Stomach (tissue), 9 donors: ENCODE data around the gene IL10RA. TPM values are rescaled to one million over a fixed set of nuclear protein-coding genes. Genes with fewer than 3 reads are reported as not detected.
A peak's percentile ranks its signal among the peaks of the same experiment; 100 is the strongest.

ENCODE experiments used
- DNase-seq, 2 donors: peaks; one replicate each; pipeline versions ENCODE4 v3.0.0 to v3.0.0-alpha.2; 2013 to 2019
- H3K27ac ChIP-seq, 5 donors: fragments of 200-600 bp in 4 of 5; sonication (generic) in 4 of 5; one replicate each; pipeline ENCODE4 v1.5.1; 2013 to 2019; ENCODE audit warnings: mild to moderate bottlenecking in 1 of 5, moderate library complexity in 1 of 5
- H3K27me3 ChIP-seq, 3 donors: fragments of 200-600 bp; sonication (generic); one replicate each; pipeline ENCODE4 v1.5.1; 2017 to 2019; ENCODE audit warnings: mixed run types in 1 of 3
- H3K36me3 ChIP-seq, 4 donors: fragments of 200-600 bp; sonication (generic); 1 replicate in 3 of 4; 2 replicates in 1 of 4; pipeline ENCODE4 v1.5.1; 2016 to 2019
- H3K4me1 ChIP-seq, 4 donors: fragments of 200-600 bp; sonication (generic); one replicate each; pipeline ENCODE4 v1.5.1; 2016 to 2019
- H3K4me3 ChIP-seq, 4 donors: fragments of 200-600 bp; sonication (generic) in 3 of 4; one replicate each; pipeline ENCODE4 v1.5.1; 2016 to 2019; ENCODE audit warnings: mild to moderate bottlenecking in 1 of 4
- H3K9me3 ChIP-seq, 4 donors: fragments of 200-600 bp; sonication (generic); one replicate each; pipeline ENCODE4 v1.5.1; 2016 to 2019
- CTCF ChIP-seq, 7 experiments: fragments of 450-650 bp in 4 of 7; fragments of 200-600 bp in 3 of 7; sonication (generic) in 3 of 7; IDR thresholded peaks; one replicate each; pipeline ENCODE4 v1.5.1; 2016 to 2019; ENCODE audit warnings: antibody characterized with exemption in 7 of 7, control low read depth in 2 of 7, mild to moderate bottlenecking in 1 of 7
- EP300 ChIP-seq: sonication (generic); formaldehyde crosslinking; IDR thresholded peaks from one replicate; pipeline ENCODE4 v1.6.1; 2017; ENCODE audit warnings: antibody characterized with exemption
- POLR2A ChIP-seq, 4 donors: fragments of 450-650 bp; IDR thresholded peaks; one replicate each; pipeline ENCODE4 v1.6.1; 2016; ENCODE audit warnings: antibody characterized with exemption in 4 of 4, control low read depth in 2 of 4, mild to moderate bottlenecking in 1 of 4, moderate library complexity in 1 of 4
- POLR2AphosphoS5 ChIP-seq, 3 donors: sonication (generic); formaldehyde crosslinking; IDR thresholded peaks; one replicate each; pipeline ENCODE4 v1.6.1; 2016; ENCODE audit warnings: antibody characterized with exemption in 3 of 3
- WGBS, 5 donors: extraction: QIAGEN DNeasy Blood & Tissue Kit in 3 of 5; methylation state at CpG; one replicate each; pipeline versions ENCODE4 v1.1.5 to v1.1.7; 2013 to 2018; 5-methylcytosine and 5-hydroxymethylcytosine counted together
- intact Hi-C: fragments of 100-400 bp; cut with DNase I; formaldehyde crosslinking; loops from one replicate; pipeline ENCODE4 v1.15.1; 2023; ENCODE audit warnings: low total_unique reads
- polyA plus RNA-seq, 3 donors: library from polyadenylated mRNA; stranded (reverse); fragments of 200-250 nt; gene quantifications; one replicate each; pipeline ENCODE4 v1.2.3, GENCODE V29; 2013
- total RNA-seq, 5 donors: library from RNA; depleted of rRNA; stranded (reverse); fragments of >200 nt; gene quantifications; one replicate each; pipeline versions ENCODE4 v1.1.0 to v1.2.3, GENCODE V29; 2014 to 2016
- donor health status: healthy with polysubstance abuse.
- donor health status: Bipolar disorder and iron deficiency.
- donor health status: healthy.

Gene IL10RA
- total and polyA plus RNA-seq, 8 donors, result 2.1 to 190 (median 8.0) TPM

- H3K27me3 ChIP-seq, result peaks cover 0 to 8% (median 0%) of the 10 kb centered on the region in 3 donors
- H3K36me3 ChIP-seq, result no peaks in the 10 kb centered on the region
- peak overlapping the region in 3 of 5 donors; percentile 29 to 50 (median 44) for H3K27ac ChIP-seq
- TF ChIP-seq CTCF (IDR thresholded peaks at IDR 0.05), result no peak
- no peak for TF ChIP-seq POLR2AphosphoS5 (IDR thresholded peaks at IDR 0.05)
- TF ChIP-seq EP300, result no peak
- no peak for TF ChIP-seq POLR2A (IDR thresholded peaks at IDR 0.05)
- no peak for DNase-seq
- H3K9me3 ChIP-seq, result no peaks in the 10 kb centered on the region
- no peak overlapping the region for H3K4me3 ChIP-seq
- intact Hi-C loops, result no loop called here
- WGBS, 5 donors, result 41 to 59% (median 58%) methylated on average over 3 to 4 of the region's 4 CpGs
- no peaks in the 10 kb centered on the region for H3K4me1 ChIP-seq
Observed at GRCh38 chr11:117978991-117979390, 7.2 kb upstream of the IL10RA start.

- TF ChIP-seq POLR2AphosphoS5 (IDR thresholded peaks at IDR 0.05) (peak in 1 of 3 donors; percentile 5), EP300 (no peak)
- intact Hi-C loops, result no loop called here
- Histone ChIP-seq H3K27me3 (peaks cover 0 to 8% (median 0%) of the 10 kb centered on the region in 3 donors), H3K4me3 (no peak overlapping the region), H3K9me3 (no peaks in the 10 kb centered on the region), H3K27ac (peak overlapping the region in 3 of 5 donors; percentile 29 to 50 (median 44)), H3K4me1 (no peaks in the 10 kb centered on the region), H3K36me3 (no peaks in the 10 kb centered on the region)
- peak in 1 of 2 donors; percentile 43 for DNase-seq
- 70 to 81% (median 73%) methylated on average over 7 of the region's 7 CpGs for WGBS, 5 donors
Observed at GRCh38 chr11:117979481-117980211, 6.5 kb upstream of the IL10RA start.

GRCh38 chr11:117980280-117980679 is 5.9 kb upstream of the IL10RA start:
- no peaks in the 10 kb centered on the region for H3K9me3 ChIP-seq
- peak overlapping the region in 1 of 5 donors; percentile 5 for H3K27ac ChIP-seq
- no peak for DNase-seq
- peaks cover 0 to 8% (median 0%) of the 10 kb centered on the region in 3 donors for H3K27me3 ChIP-seq
- no peaks in the 10 kb centered on the region for H3K36me3 ChIP-seq
- H3K4me1 ChIP-seq, result no peaks in the 10 kb centered on the region
- 24 to 41% (median 31%) methylated on average over 2 of the region's 2 CpGs for WGBS, 5 donors
- no peak for TF ChIP-seq POLR2A (IDR thresholded peaks at IDR 0.05)
- no peak for TF ChIP-seq POLR2AphosphoS5 (IDR thresholded peaks at IDR 0.05)
- TF ChIP-seq CTCF (IDR thresholded peaks at IDR 0.05), result no peak
- no peak for TF ChIP-seq EP300
- intact Hi-C loops, result no loop called here
- no peak overlapping the region for H3K4me3 ChIP-seq

- Histone ChIP-seq H3K36me3 (no peaks in the 10 kb centered on the region), H3K27ac (peak overlapping the region in 1 of 5 donors; percentile 5), H3K4me3 (no peak overlapping the region), H3K27me3 (peaks cover 0 to 8% (median 0%) of the 10 kb centered on the region in 3 donors), H3K4me1 (peaks cover 1 to 4% (median 3%) of the 10 kb centered on the region in 4 donors), H3K9me3 (no peaks in the 10 kb centered on the region)
- no peak for DNase-seq
- TF ChIP-seq POLR2AphosphoS5 (IDR thresholded peaks at IDR 0.05) (no peak), CTCF (IDR thresholded peaks at IDR 0.05) (no peak), EP300 (no peak), POLR2A (IDR thresholded peaks at IDR 0.05) (no peak)
- intact Hi-C loops, result no loop called here
- 84 to 93% (median 91%) methylated on average over 3 of the region's 3 CpGs for WGBS, 5 donors
Observed at GRCh38 chr11:117980720-117981119, 5.5 kb upstream of the IL10RA start.

- no peak overlapping the region for H3K27ac ChIP-seq
- peaks cover 0 to 30% (median 12%) of the 10 kb centered on the region in 3 donors for H3K27me3 ChIP-seq
- DNase-seq, result no peak
- 82 to 95% (median 88%) methylated on average over 3 of the region's 3 CpGs for WGBS, 5 donors
- peaks cover 11 to 18% (median 14%) of the 10 kb centered on the region in 4 donors for H3K4me1 ChIP-seq
- no peaks in the 10 kb centered on the region for H3K9me3 ChIP-seq
- TF ChIP-seq POLR2AphosphoS5 (IDR thresholded peaks at IDR 0.05), result no peak
- TF ChIP-seq POLR2A (IDR thresholded peaks at IDR 0.05), result no peak
- no peak for TF ChIP-seq CTCF (IDR thresholded peaks at IDR 0.05)
- no peak for TF ChIP-seq EP300
- intact Hi-C loops, result no loop called here
- H3K36me3 ChIP-seq, result no peaks in the 10 kb centered on the region
- H3K4me3 ChIP-seq, result no peak overlapping the region
Observed at GRCh38 chr11:117983163-117983475, 3.1 kb upstream of the IL10RA start.
